ENCODE data around the gene FKRP.
A peak's percentile ranks its signal among the peaks of the same experiment; 100 is the strongest.

Gene FKRP

GRCh38 chr19:46718934-46719622, 26.8 kb upstream of the FKRP start:
- peak; percentile 95 for FAIRE-seq
- DNase-seq (ENCODE audit: insufficient read length, low spot score) = peak; percentile 78

GRCh38 chr19:46719629-46720502, 26.0 kb upstream of the FKRP start:
- DNase-seq (ENCODE audit: insufficient read length, low spot score) (no peak), FAIRE-seq (no peak)

- no peak for DNase-seq (ENCODE audit: insufficient read length, low spot score)
- no peak for FAIRE-seq
These were observed 25.2 kb upstream of the FKRP start for GRCh38 chr19:46720503-46721239.

DNA sequence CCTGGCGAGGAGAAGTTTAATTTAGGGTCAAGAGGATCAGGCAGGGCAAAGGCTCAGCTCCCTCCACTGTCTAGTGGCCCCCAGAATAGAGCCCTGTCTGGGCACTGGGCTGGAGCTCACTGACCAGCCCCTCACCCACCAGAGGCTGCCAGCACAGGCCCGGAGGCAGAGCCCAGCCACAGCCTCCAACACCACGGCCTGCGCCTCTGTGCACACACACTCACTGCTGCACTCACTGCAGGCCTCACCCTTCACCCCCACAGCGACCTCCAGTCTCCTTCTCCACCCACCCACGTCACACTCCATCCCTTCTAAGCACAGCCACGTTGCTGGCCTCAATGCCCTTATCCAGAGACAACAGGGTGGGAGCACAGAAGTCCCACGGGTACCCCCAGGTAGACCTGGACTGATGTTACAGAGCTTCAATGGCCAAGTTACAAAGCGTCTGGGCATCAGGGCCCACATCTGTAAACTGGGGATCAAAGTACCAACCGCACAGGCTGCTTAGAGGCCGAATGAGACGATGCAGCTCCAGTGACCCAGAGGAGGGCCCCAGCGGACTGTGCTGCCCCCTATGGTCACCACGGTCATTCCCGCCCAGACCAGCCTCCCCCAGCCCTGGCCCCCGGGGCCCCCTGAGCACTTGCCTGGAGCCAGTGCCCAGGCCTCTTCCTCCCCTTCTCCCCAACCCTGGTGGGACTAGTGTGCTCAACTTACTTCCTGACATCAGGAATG, 24.4 kb upstream of the FKRP start:
- FAIRE-seq (no peak), DNase-seq (ENCODE audit: insufficient read length, low spot score) (no peak)

DNA sequence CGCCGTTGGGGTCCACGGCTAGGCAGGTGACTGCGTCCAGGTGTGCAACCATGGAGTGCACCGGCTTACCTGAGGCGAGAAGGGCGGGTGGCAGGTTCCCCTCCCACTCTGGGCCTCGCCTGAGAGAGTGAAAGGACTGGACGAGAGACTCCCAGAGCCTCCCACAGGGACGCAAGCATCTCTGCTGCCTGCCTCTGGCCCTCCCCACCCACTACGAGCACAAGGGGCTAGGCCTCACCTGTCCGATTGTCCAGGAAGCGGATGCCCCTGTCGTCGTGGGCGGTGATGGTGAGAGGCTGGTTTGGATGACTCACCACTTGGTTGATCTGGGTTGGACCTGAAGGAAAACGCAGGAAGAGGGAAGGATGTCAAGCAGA, 23.9 kb upstream of the FKRP start:
- DNase-seq (ENCODE audit: insufficient read length, low spot score) = no peak

GRCh38 chr19:46722421-46723022, 23.3 kb upstream of the FKRP start:
- DNase-seq (ENCODE audit: insufficient read length, low spot score) = no peak
- FAIRE-seq = no peak

More for the DNA sequence above, 23.9 kb upstream of the FKRP start:
- no peak for FAIRE-seq

- FAIRE-seq (no peak), DNase-seq (ENCODE audit: insufficient read length, low spot score) (no peak)
These were observed 22.8 kb upstream of the FKRP start for GRCh38 chr19:46723023-46723461.

DNA sequence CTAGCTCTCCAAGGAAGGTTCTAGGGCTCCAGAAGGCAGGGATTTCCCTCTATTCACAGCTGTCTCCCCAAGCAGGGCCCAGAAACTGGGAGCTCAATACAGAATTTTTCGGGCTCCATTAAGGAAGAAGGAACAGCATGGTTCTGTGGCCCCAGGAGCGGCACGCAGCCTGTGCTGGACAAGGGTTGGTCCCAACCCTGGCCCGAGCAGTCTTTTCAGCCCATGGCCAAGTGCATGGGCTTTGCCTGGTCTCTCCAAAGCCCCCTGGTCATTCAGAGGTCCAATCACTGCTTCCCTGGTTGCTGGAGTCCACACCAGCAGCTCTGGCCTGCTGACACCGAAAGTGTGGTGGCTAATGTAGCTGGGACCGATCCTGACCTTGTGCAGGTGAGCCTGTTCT, 22.4 kb upstream of the FKRP start:
- DNase-seq (ENCODE audit: insufficient read length, low spot score) (no peak), FAIRE-seq (no peak)

GRCh38 chr19:46724468-46724867, 21.4 kb upstream of the FKRP start:
- no peak for FAIRE-seq
- DNase-seq (ENCODE audit: insufficient read length, low spot score) = no peak

GRCh38 chr19:46725036-46725820, 20.6 kb upstream of the FKRP start:
- DNase-seq (ENCODE audit: insufficient read length, low spot score) (no peak), FAIRE-seq (no peak)

- DNase-seq (ENCODE audit: insufficient read length, low spot score) (no peak), FAIRE-seq (no peak)
These were observed 19.9 kb upstream of the FKRP start for GRCh38 chr19:46725859-46726393.

DNA sequence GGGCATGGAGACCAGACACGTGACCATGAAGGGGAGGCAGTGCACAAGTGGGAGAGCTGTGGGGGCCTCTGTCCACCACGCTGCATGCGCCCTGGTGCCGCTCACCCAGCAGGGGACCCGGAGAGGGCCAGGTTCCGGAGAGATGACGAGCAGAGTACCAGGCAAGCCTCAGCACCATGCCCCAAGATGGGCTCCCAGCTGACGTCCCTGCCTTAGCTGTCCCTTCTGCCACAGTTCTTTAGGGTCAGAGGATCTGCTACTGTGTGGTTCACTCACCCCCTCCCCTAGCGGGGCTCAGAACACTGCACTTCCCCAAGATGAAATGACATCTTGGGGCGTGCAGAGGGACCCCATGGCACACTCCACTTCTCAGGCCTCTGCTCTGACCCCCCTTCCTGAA, 19.3 kb upstream of the FKRP start:
- no peak for DNase-seq (ENCODE audit: insufficient read length, low spot score)
- FAIRE-seq = no peak

DNA sequence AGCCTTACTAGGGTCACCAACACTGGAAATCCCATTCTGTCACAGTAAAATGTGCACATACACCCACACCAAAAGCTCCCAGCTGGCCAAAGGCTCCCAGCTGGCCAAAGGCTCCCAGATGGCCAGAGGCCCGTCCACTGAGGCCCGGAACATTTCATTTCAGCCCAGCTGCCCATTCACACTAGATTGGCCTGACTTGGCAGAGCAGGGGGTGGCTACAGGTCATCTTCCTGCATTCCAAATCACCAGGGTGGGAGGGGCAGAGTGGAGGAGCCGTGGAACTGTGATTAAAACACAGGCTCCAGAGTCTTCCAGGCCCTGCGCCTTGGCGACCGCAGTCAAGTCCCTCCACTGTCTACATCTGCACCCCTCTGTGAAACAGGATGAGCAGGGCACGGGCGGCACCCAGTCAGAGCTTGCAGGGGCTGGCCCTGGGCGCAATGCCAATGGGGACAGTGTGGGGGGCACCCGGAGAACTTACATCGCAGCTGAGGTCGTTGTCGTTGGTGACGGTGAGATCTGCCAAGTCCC, 18.8 kb upstream of the FKRP start:
- DNase-seq (ENCODE audit: insufficient read length, low spot score) = no peak
- no peak for FAIRE-seq

DNA sequence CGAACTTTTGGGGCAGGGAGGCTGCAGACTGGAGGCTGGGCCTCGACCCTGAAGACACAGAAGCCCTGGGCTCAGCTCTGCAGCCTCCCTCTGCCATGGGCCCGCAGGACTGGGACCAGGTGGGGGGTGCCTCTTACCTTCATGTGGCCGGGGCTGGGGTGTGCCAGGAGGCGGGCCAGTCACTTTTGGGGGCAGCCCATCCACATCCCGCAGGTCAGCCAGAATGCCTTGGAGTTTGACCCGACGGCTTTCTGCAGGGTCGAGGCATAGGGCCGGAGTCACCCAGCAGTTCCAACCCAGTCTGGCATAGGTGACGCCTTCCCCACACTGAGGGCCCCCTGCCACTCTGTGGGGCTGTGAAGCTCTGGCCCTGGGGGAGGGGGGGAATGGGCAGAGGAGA, 18.1 kb upstream of the FKRP start:
- no peak for FAIRE-seq
- no peak for DNase-seq (ENCODE audit: insufficient read length, low spot score)

DNA sequence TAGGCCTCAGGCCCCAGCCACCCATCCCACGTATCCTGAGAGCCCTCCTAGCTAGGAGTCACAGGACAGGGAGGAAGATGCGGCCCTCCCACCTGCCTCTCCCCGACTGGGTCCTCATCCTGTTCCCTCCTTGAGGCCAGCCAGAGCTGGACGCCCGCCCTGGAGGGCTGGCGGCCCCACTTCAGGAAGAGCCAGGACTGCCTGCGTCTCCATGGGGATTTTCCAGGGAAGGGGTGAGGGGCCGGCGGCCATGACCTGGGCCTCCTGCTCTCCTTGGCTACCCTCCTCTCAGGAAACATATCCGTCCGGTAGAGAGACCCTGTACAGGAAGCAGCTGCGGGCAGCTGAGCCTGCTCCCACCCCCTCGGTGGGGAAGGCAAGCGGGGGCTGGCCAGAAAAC, 17.6 kb upstream of the FKRP start:
- DNase-seq (ENCODE audit: insufficient read length, low spot score) (no peak), FAIRE-seq (no peak)

- FAIRE-seq = peak; percentile 94
These were observed 17.0 kb upstream of the FKRP start for GRCh38 chr19:46728693-46729339.

GRCh38 chr19:46729696-46730095, 16.2 kb upstream of the FKRP start:
- FAIRE-seq (no peak), DNase-seq (ENCODE audit: insufficient read length, low spot score) (no peak)

More at GRCh38 chr19:46728693-46729339, 17.0 kb upstream of the FKRP start:
- DNase-seq (ENCODE audit: insufficient read length, low spot score) = peak; percentile 95

- FAIRE-seq = no peak
- no peak for DNase-seq (ENCODE audit: insufficient read length, low spot score)
These were observed 15.7 kb upstream of the FKRP start for GRCh38 chr19:46730187-46730586.

All from GM19239 (cell line).